Measurements from ENCODE around the gene HSPG2.

The HSPG2 gene

GRCh38 chr1:21894034-21894881 is 42.9 kb downstream of the HSPG2 start:
- Histone ChIP-seq H3K4me1 (ENCODE audit: control insufficient read depth in 5 of 5, insufficient read depth in 5 of 5, low read length in 5 of 5) (peaks cover 30 to 77% (median 65%) of the 10 kb centered on the region in 5 donors), H3K27ac (ENCODE audit: low read depth, low read length) (peak overlapping the region; percentile 70), H3K4me3 (ENCODE audit: low read depth in 1 of 5, low read length in 5 of 5) (peak overlapping the region in 1 of 5 donors; percentile 13), H3K27me3 (ENCODE audit: control insufficient read depth in 5 of 5, insufficient read depth in 4 of 5, low read length in 5 of 5) (no peaks in the 10 kb centered on the region), H3K36me3 (ENCODE audit: control insufficient read depth in 5 of 5, insufficient read depth in 5 of 5, low read length in 5 of 5) (peaks cover 4 to 73% (median 69%) of the 10 kb centered on the region in 5 donors), H3K9me3 (ENCODE audit: control insufficient read depth in 5 of 5, low read length in 5 of 5) (no peaks in the 10 kb centered on the region), H3K9ac (ENCODE audit: low read length in 5 of 5) (peak overlapping the region in 2 of 5 donors; percentile 21 to 60)

DNA sequence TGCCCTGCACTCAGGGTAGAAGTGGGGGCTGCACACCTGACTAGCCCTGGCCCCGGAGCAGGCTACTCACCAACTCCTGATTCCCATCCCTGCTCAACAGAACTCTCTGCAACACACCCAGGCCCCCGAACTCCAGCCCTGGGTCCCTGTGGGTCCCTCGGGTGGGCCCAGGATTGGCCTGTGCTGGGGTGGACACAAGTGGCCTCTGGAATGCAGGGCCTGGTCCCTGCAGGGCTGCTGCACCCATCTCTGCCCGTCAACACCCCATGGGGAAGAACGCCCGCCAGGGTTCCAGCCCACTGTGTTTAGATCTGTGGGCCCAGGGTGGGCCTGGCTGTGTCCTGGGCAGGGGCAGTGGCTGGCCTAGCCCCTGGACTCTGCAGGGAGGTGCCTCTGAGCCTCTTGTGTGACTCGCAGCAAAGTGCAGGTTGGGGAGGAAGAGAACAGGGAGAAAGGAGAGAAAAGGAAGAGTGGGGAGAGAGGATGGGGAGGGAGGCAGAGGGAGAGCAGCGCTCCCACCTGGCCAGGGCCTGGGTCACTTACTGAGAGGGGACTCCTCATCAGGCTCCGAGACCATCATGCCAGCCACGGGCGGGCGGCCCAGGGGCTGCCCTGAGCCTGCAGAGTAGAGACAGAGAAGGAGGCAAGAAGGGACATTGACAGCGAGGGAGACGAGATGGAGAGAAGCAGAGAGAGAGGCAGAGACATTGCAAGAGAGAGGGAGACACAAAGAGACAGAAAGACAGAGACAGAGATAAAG is 43.9 kb downstream of the HSPG2 start:
- H3K4me1 ChIP-seq (ENCODE audit: control insufficient read depth in 5 of 5, insufficient read depth in 5 of 5, low read length in 5 of 5), result peaks cover 23 to 66% (median 55%) of the 10 kb centered on the region in 5 donors
- H3K27me3 ChIP-seq (ENCODE audit: control insufficient read depth in 5 of 5, insufficient read depth in 4 of 5, low read length in 5 of 5), result no peaks in the 10 kb centered on the region
- peak overlapping the region in 1 of 5 donors; percentile 60 for H3K9ac ChIP-seq (ENCODE audit: low read length in 5 of 5)
- peak overlapping the region; percentile 70 for H3K27ac ChIP-seq (ENCODE audit: low read depth, low read length)
- H3K4me3 ChIP-seq (ENCODE audit: low read depth in 1 of 5, low read length in 5 of 5), result no peak overlapping the region
- peaks cover 4 to 80% (median 80%) of the 10 kb centered on the region in 5 donors for H3K36me3 ChIP-seq (ENCODE audit: control insufficient read depth in 5 of 5, insufficient read depth in 5 of 5, low read length in 5 of 5)
- H3K9me3 ChIP-seq (ENCODE audit: control insufficient read depth in 5 of 5, low read length in 5 of 5), result no peaks in the 10 kb centered on the region

DNA sequence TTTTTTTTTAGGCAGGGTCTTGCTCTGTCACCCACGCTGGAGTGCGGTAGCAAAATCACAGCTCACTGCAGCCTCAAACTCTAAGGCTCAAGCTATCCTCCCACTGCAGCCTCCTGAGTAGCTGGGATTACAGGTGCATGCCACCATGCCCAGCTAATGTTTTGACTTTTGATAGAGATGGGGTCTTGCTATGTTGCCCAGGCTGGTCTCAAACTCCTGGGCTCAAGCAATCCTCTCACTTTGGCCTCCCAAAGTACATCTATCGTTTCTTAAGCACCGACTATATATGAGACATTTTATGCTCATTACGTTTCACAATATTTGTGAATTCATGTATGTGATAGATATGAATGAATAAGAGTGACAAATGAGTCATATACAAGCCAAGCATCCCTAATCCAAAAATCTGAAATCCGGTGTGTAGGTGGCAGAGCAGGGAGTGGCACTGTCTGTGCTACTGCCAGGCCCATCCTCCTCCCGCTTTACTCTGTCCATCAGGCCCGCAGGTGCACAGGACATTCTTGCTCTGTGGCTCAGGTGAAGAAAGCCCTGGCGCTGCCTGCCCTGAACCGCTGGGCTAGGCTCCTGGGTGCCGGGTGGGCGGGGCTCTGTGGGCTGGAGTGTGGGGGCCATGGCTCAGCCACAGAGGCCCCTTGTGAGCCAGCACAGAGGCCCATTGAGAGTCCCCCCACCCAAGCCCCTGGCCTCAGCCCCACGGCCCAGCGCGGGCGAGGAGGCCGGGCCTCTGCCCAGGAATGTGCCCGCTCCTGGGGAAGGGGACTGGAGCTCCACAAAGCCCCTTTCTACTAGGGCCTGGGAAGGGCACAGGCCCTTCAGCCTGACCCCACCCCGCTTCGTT is 45.3 kb downstream of the HSPG2 start:
- H3K9me3 ChIP-seq (ENCODE audit: control insufficient read depth in 5 of 5, low read length in 5 of 5), result no peaks in the 10 kb centered on the region
- H3K4me1 ChIP-seq (ENCODE audit: control insufficient read depth in 5 of 5, insufficient read depth in 5 of 5, low read length in 5 of 5), result peaks cover 11 to 53% (median 41%) of the 10 kb centered on the region in 5 donors

DNA sequence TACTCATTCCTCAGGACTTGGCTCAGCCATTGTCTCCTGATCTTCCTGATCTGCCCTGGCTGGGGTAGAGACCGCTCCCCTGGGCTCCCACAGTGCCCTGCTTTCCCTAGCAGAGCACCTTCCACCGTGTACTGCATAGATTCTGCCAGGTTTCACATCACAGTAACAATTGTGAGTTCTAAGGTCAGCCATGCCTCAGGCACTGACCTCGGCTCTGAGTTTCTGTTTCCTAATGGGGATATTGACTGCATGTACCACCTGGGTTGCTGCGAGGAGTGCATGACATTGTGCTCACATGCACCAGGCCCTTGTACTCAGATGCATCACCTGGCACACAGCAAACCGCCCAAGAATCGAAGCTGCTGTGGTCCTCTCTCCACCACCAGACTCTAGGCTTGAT is 46.0 kb downstream of the HSPG2 start:
- Histone ChIP-seq H3K27ac (ENCODE audit: low read depth, low read length) (peak overlapping the region; percentile 41), H3K9ac (ENCODE audit: low read length in 5 of 5) (peak overlapping the region in 1 of 5 donors; percentile 42), H3K9me3 (ENCODE audit: control insufficient read depth in 5 of 5, low read length in 5 of 5) (no peaks in the 10 kb centered on the region), H3K4me1 (ENCODE audit: control insufficient read depth in 5 of 5, insufficient read depth in 5 of 5, low read length in 5 of 5) (peaks cover 7 to 45% (median 33%) of the 10 kb centered on the region in 5 donors), H3K27me3 (ENCODE audit: control insufficient read depth in 5 of 5, insufficient read depth in 4 of 5, low read length in 5 of 5) (no peaks in the 10 kb centered on the region), H3K36me3 (ENCODE audit: control insufficient read depth in 5 of 5, insufficient read depth in 5 of 5, low read length in 5 of 5) (peaks cover 4 to 99% (median 97%) of the 10 kb centered on the region in 5 donors), H3K4me3 (ENCODE audit: low read depth in 1 of 5, low read length in 5 of 5) (no peak overlapping the region)

More for the DNA sequence above, 45.3 kb downstream of the HSPG2 start:
- Histone ChIP-seq H3K9ac (ENCODE audit: low read length in 5 of 5) (no peak overlapping the region), H3K4me3 (ENCODE audit: low read depth in 1 of 5, low read length in 5 of 5) (no peak overlapping the region), H3K27ac (ENCODE audit: low read depth, low read length) (peak overlapping the region; percentile 41), H3K36me3 (ENCODE audit: control insufficient read depth in 5 of 5, insufficient read depth in 5 of 5, low read length in 5 of 5) (peaks cover 4 to 93% (median 91%) of the 10 kb centered on the region in 5 donors), H3K27me3 (ENCODE audit: control insufficient read depth in 5 of 5, insufficient read depth in 4 of 5, low read length in 5 of 5) (no peaks in the 10 kb centered on the region)

GRCh38 chr1:21888500-21888899 is 48.6 kb downstream of the HSPG2 start:
- Histone ChIP-seq H3K27ac (ENCODE audit: low read depth, low read length) (no peak overlapping the region), H3K9me3 (ENCODE audit: control insufficient read depth in 5 of 5, low read length in 5 of 5) (no peaks in the 10 kb centered on the region), H3K4me3 (ENCODE audit: low read depth in 1 of 5, low read length in 5 of 5) (no peak overlapping the region), H3K9ac (ENCODE audit: low read length in 5 of 5) (no peak overlapping the region), H3K36me3 (ENCODE audit: control insufficient read depth in 5 of 5, insufficient read depth in 5 of 5, low read length in 5 of 5) (peaks cover 4 to 100% (median 99%) of the 10 kb centered on the region in 5 donors), H3K4me1 (ENCODE audit: control insufficient read depth in 5 of 5, insufficient read depth in 5 of 5, low read length in 5 of 5) (peaks cover 0 to 20% (median 8%) of the 10 kb centered on the region in 5 donors), H3K27me3 (ENCODE audit: control insufficient read depth in 5 of 5, insufficient read depth in 4 of 5, low read length in 5 of 5) (no peaks in the 10 kb centered on the region)

GRCh38 chr1:21887796-21888195 is 49.3 kb downstream of the HSPG2 start:
- no peak overlapping the region for H3K27ac ChIP-seq (ENCODE audit: low read depth, low read length)
- H3K4me3 ChIP-seq (ENCODE audit: low read depth in 1 of 5, low read length in 5 of 5), result no peak overlapping the region
- peaks cover 0 to 18% (median 2%) of the 10 kb centered on the region in 5 donors for H3K4me1 ChIP-seq (ENCODE audit: control insufficient read depth in 5 of 5, insufficient read depth in 5 of 5, low read length in 5 of 5)
- no peaks in the 10 kb centered on the region for H3K9me3 ChIP-seq (ENCODE audit: control insufficient read depth in 5 of 5, low read length in 5 of 5)
- H3K9ac ChIP-seq (ENCODE audit: low read length in 5 of 5), result no peak overlapping the region
- H3K36me3 ChIP-seq (ENCODE audit: control insufficient read depth in 5 of 5, insufficient read depth in 5 of 5, low read length in 5 of 5), result peaks cover 4 to 100% (median 97%) of the 10 kb centered on the region in 5 donors
- H3K27me3 ChIP-seq (ENCODE audit: control insufficient read depth in 5 of 5, insufficient read depth in 4 of 5, low read length in 5 of 5), result no peaks in the 10 kb centered on the region

DNA sequence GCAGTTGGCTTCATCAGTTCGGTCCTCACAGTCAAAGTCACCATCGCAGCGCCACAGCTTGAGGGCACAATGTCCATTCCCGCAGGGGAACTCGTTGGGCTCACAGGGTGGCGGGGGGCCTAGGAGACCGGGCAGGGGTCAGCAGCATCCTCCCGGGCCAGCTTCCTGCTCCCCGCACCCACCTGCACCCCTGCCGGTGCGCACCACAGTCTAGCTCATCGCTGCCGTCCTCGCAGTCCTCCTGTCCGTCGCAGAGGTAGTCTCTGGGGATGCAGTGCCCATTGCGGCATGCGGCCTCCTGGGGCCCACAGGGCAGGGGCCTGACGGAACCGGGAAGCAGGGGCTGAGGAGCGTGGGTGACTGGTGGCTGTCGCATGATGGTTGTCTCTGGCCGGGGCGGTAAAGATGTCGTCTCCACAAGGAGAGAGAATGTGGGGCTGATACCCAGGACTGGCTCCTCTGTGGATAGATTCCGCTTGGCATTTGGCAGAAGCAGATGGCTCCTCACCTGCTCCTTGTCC is 49.8 kb downstream of the HSPG2 start:
- Histone ChIP-seq H3K36me3 (ENCODE audit: control insufficient read depth in 5 of 5, insufficient read depth in 5 of 5, low read length in 5 of 5) (peaks cover 4 to 100% (median 97%) of the 10 kb centered on the region in 5 donors), H3K4me1 (ENCODE audit: control insufficient read depth in 5 of 5, insufficient read depth in 5 of 5, low read length in 5 of 5) (peaks cover 0 to 19% (median 2%) of the 10 kb centered on the region in 5 donors)

GRCh38 chr1:21886486-21887215 is 50.5 kb downstream of the HSPG2 start:
- peaks cover 0 to 19% (median 2%) of the 10 kb centered on the region in 5 donors for H3K4me1 ChIP-seq (ENCODE audit: control insufficient read depth in 5 of 5, insufficient read depth in 5 of 5, low read length in 5 of 5)
- no peak overlapping the region for H3K4me3 ChIP-seq (ENCODE audit: low read depth in 1 of 5, low read length in 5 of 5)
- H3K9me3 ChIP-seq (ENCODE audit: control insufficient read depth in 5 of 5, low read length in 5 of 5), result no peaks in the 10 kb centered on the region
- no peak overlapping the region for H3K27ac ChIP-seq (ENCODE audit: low read depth, low read length)
- no peak overlapping the region for H3K9ac ChIP-seq (ENCODE audit: low read length in 5 of 5)
- peaks cover 4 to 100% (median 96%) of the 10 kb centered on the region in 5 donors for H3K36me3 ChIP-seq (ENCODE audit: control insufficient read depth in 5 of 5, insufficient read depth in 5 of 5, low read length in 5 of 5)
- no peaks in the 10 kb centered on the region for H3K27me3 ChIP-seq (ENCODE audit: control insufficient read depth in 5 of 5, insufficient read depth in 4 of 5, low read length in 5 of 5)

More for the DNA sequence above, 49.8 kb downstream of the HSPG2 start:
- Histone ChIP-seq H3K9me3 (ENCODE audit: control insufficient read depth in 5 of 5, low read length in 5 of 5) (no peaks in the 10 kb centered on the region), H3K4me3 (ENCODE audit: low read depth in 1 of 5, low read length in 5 of 5) (no peak overlapping the region), H3K27me3 (ENCODE audit: control insufficient read depth in 5 of 5, insufficient read depth in 4 of 5, low read length in 5 of 5) (no peaks in the 10 kb centered on the region), H3K9ac (ENCODE audit: low read length in 5 of 5) (no peak overlapping the region), H3K27ac (ENCODE audit: low read depth, low read length) (no peak overlapping the region)
